ENCODE results near the gene IL20RA. TPM values are rescaled to one million over a fixed set of nuclear protein-coding genes. Genes with fewer than 3 reads are reported as not detected.

The IL20RA gene
- polyA plus RNA-seq, 1 donor (not counting 4 experiments of a cell fraction or from before 2014, with no cell fraction given): 1.5 TPM

GRCh38 chr6:136968837-136969236, 75.9 kb downstream of the IL20RA start:
- no peaks in the 10 kb centered on the region for H3K9me3 ChIP-seq (ENCODE audit: control insufficient read depth, low read depth, low read length)
- H3K79me2 ChIP-seq (ENCODE audit: control insufficient read depth, insufficient read depth, low read length): no peaks in the 10 kb centered on the region
- no peaks in the 10 kb centered on the region for H3K36me3 ChIP-seq (ENCODE audit: control insufficient read depth in 2 of 2, extremely low read depth in 1 of 2, insufficient read depth in 2 of 2, low read length in 2 of 2)
- H2AFZ ChIP-seq (ENCODE audit: control insufficient read depth, low read length): no peak overlapping the region
- no peak overlapping the region for H3K4me2 ChIP-seq (ENCODE audit: control insufficient read depth, extremely low read depth, insufficient read depth, low read depth, low read length)
- TF ChIP-seq EZH2 (IDR thresholded peaks at IDR 0.05; ENCODE audit: low read length) (no peak), CTCF (optimal IDR thresholded peaks at IDR 0.05 in 1 of 3, IDR thresholded peaks at IDR 0.05 in 1 of 3, conservative IDR thresholded peaks at IDR 0.05 in 1 of 3; ENCODE audit: extremely low read depth in 1 of 3, insufficient read depth in 2 of 3, low read length in 3 of 3) (no peak)
- H3K27me3 ChIP-seq (ENCODE audit: control insufficient read depth, extremely low read depth, insufficient read depth, low read length): no peaks in the 10 kb centered on the region
- no peak overlapping the region for H3K27ac ChIP-seq (ENCODE audit: control insufficient read depth, insufficient read depth, low read length)
- dilution Hi-C loops (cut with MboI; ENCODE audit: extremely low pct_ligation_motif_present, low sequenced_read_pairs): no loop called here
- H4K20me1 ChIP-seq (ENCODE audit: control insufficient read depth, extremely low read depth, insufficient read depth, low read length): no peaks in the 10 kb centered on the region
- FAIRE-seq (no peak), DNase-seq (ENCODE audit: low read depth, low spot score) (no peak)
- H3K9me1 ChIP-seq (ENCODE audit: control insufficient read depth, extremely low read depth, insufficient read depth, low read length): no peaks in the 10 kb centered on the region
- H3K4me1 ChIP-seq (ENCODE audit: control insufficient read depth, extremely low read depth, insufficient read depth, low read length): peaks cover 4% of the 10 kb centered on the region
- H3K9ac ChIP-seq (ENCODE audit: control insufficient read depth, extremely low read depth, insufficient read depth, low read length): no peak overlapping the region
- H3K4me3 ChIP-seq (ENCODE audit: control insufficient read depth in 2 of 3, extremely low read depth in 1 of 3, insufficient read depth in 2 of 3, low read depth in 1 of 3, low read length in 3 of 3): no peak overlapping the region

- no peaks in the 10 kb centered on the region for H3K27me3 ChIP-seq (ENCODE audit: control insufficient read depth, extremely low read depth, insufficient read depth, low read length)
- H3K4me3 ChIP-seq (ENCODE audit: control insufficient read depth in 2 of 3, extremely low read depth in 1 of 3, insufficient read depth in 2 of 3, low read depth in 1 of 3, low read length in 3 of 3): no peak overlapping the region
- H4K20me1 ChIP-seq (ENCODE audit: control insufficient read depth, extremely low read depth, insufficient read depth, low read length): no peaks in the 10 kb centered on the region
- DNase-seq (ENCODE audit: low read depth, low spot score): peak; percentile 56
- H3K36me3 ChIP-seq (ENCODE audit: control insufficient read depth in 2 of 2, extremely low read depth in 1 of 2, insufficient read depth in 2 of 2, low read length in 2 of 2): no peaks in the 10 kb centered on the region
- no peaks in the 10 kb centered on the region for H3K79me2 ChIP-seq (ENCODE audit: control insufficient read depth, insufficient read depth, low read length)
- peaks cover 4% of the 10 kb centered on the region for H3K4me1 ChIP-seq (ENCODE audit: control insufficient read depth, extremely low read depth, insufficient read depth, low read length)
- no peak overlapping the region for H2AFZ ChIP-seq (ENCODE audit: control insufficient read depth, low read length)
- FAIRE-seq: peak; percentile 98
- H3K4me2 ChIP-seq (ENCODE audit: control insufficient read depth, extremely low read depth, insufficient read depth, low read depth, low read length): peak overlapping the region; percentile 20
- H3K9me3 ChIP-seq (ENCODE audit: control insufficient read depth, low read depth, low read length): no peaks in the 10 kb centered on the region
- no peak overlapping the region for H3K27ac ChIP-seq (ENCODE audit: control insufficient read depth, insufficient read depth, low read length)
- no peak for TF ChIP-seq EZH2 (IDR thresholded peaks at IDR 0.05; ENCODE audit: low read length)
- TF ChIP-seq CTCF (optimal IDR thresholded peaks at IDR 0.05 in 1 of 3, IDR thresholded peaks at IDR 0.05 in 1 of 3, conservative IDR thresholded peaks at IDR 0.05 in 1 of 3; ENCODE audit: extremely low read depth in 1 of 3, insufficient read depth in 2 of 3, low read length in 3 of 3): peak; percentile 61 to 93 (median 71)
- H3K9ac ChIP-seq (ENCODE audit: control insufficient read depth, extremely low read depth, insufficient read depth, low read length): no peak overlapping the region
- no peaks in the 10 kb centered on the region for H3K9me1 ChIP-seq (ENCODE audit: control insufficient read depth, extremely low read depth, insufficient read depth, low read length)
- dilution Hi-C loops (cut with MboI; ENCODE audit: extremely low pct_ligation_motif_present, low sequenced_read_pairs): no loop called here
Observed at GRCh38 chr6:136967876-136968752, 76.7 kb downstream of the IL20RA start.
